Ammon's horn (tissue), 1 donor: ENCODE results near the gene TRAIP.

Source experiments
- DNase-seq: peaks from one replicate; pipeline ENCODE4 v3.0.0-alpha.2; 2016; ENCODE audit warnings: low spot score

The TRAIP gene

GRCh38 chr3:49873623-49874022 lies 17.3 kb upstream of the TRAIP start:
- no peak for DNase-seq

DNA sequence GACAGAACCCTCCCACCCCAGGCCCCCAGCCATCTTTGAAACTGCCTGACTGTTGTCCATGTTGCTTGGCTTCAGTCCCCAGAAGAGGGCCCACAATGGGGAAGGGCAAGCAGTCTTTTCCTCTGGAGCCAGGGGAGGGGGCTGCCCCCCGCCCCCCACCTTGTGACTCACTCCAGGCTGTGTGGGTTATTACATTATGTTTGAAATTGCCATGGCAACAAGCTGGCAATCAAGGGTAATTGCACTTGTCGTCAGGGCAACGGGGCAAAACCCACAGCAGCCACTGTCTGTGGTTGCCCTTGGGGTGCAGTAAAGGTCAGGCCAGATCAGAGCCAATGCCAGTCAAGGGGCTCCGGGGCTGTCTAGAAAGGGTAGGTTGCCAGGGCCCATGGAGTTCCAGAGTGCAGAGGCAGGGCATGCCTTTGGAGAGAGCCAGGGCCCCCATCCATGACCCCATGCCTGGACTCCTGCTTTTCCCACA lies 16.5 kb upstream of the TRAIP start:
- no peak for DNase-seq

DNA sequence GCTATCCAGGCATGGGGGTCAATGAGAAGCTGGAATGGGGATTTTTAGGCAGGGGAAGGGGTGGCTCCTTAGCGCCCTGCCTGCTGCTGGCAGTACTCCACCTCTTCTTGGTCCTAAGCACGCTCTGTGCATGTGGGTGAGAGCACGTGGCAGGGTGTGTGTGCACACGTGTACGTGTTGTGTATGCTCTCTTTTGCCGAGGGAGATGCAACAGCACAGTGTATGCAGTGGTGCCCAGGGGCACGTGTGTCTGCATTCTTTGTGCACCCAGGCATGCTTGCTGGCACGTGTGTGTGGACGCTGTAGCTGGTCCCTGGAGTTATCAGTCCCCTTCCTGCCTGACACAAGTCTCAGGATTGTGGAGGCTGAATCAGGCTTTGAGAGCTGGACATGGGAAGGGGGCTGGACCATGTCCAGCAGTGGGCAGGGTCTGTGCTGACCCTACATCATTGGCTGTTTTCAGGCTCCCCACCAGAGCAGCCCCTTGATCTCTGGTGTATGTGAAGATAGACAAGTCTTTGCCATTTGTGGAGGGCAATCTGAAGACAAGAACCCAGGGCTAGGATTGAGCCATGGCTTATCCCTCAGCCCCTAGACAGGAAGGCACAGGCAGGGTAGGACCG lies 15.3 kb upstream of the TRAIP start:
- peak; percentile 24 for DNase-seq

GRCh38 chr3:49869525-49870126 lies 13.3 kb upstream of the TRAIP start, which contains the start of gene CAMKV:
TSS of gene CAMKV (minus strand) at chr3:49869906. CDS start at chr3:49862388, 7,518 bp downstream.
- peak; percentile 25 for DNase-seq

DNA sequence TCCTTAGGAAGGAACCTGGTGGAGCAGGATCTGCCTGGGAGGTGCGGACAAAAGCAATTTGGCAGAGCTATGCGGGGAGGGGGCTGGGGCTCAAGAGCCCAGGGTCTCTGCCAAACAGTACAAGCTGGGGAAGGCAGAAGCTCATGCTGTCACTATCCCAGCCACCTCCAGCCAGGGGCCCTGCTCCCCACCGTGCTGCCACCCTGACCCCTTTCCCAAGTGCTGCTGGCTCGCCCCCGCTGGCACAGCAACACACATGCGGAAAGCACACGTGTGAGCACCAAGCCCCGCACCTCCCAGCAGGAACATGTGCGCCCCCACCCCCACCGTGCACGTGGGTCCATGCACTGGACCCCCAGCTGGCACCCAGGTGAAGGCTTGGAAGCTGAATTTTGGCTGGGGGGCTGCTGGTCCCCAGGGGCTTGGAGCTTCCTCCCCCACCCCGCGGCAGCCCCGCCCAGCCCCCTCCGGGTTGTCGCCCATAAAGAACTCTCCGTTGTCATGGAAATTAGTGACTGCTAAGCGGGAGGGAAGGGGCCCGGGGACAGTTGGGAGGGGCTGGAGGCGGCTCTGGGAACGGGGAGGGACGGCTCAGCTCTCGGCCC lies 12.6 kb upstream of the TRAIP start:
- peak; percentile 27 for DNase-seq

DNA sequence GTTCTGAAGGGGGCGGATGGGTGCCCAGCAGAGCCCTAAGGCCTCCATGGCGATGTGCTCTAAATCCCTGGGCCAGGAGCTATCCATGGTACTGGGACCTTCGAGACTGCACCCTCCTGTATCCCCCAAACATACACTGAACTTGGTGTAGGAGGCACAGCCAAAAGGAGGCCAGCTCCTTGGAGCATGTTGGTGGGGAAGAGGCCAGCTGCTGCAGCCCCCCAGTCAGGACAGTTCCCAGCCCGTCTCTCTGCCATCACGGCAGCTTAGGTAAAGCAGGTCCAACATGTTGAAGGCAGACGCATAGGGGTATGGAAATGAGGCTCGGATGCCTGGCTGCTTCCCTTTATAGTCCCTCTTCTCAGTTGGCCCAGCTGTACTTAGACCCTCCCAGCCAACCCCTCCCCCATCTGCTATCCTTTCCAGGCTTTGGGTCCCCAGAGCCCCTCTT lies 11.5 kb upstream of the TRAIP start:
- no peak for DNase-seq

DNA sequence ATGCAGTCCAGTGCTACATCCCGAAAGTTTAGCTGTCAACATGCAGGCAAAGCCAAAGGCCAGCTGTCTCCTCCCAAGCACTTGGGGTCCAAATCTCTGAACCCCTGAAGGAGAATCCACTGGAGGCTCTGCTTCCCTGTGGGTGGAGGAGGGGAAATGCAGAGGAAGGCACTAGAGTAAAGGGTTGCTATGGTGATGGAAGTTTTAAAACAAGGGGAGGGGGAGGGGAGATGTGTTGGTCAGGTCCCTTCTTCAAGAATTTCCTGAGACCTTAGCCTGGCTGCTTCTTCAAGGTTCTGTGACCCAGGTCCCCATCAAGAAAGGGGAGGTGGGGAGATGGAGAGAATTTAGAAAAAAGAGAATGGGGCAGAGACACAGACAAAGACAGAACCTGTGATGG lies 11.0 kb upstream of the TRAIP start:
- DNase-seq = no peak

- no peak for DNase-seq
Observed at GRCh38 chr3:49865198-49865784, 8.9 kb upstream of the TRAIP start.

DNA sequence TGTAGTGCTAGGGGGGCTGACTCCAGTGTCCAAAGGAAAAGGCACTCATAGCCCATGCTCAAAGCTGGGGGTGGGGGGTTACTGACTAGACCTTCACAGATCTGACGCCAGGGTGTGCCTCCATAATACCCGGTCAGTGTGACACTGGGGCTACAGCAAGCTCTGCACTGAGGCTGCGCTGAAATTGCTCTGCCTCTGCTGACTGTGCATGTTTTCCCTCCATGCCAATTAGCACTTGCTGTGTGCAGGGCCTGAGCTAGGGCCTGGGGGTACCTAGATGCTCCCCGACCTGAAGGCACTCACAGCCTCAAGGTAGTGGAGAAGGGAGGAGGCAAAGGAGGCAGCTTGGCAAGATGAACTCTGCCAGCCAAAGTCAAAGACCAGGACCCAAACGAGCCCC lies 8.1 kb upstream of the TRAIP start:
- no peak for DNase-seq

DNA sequence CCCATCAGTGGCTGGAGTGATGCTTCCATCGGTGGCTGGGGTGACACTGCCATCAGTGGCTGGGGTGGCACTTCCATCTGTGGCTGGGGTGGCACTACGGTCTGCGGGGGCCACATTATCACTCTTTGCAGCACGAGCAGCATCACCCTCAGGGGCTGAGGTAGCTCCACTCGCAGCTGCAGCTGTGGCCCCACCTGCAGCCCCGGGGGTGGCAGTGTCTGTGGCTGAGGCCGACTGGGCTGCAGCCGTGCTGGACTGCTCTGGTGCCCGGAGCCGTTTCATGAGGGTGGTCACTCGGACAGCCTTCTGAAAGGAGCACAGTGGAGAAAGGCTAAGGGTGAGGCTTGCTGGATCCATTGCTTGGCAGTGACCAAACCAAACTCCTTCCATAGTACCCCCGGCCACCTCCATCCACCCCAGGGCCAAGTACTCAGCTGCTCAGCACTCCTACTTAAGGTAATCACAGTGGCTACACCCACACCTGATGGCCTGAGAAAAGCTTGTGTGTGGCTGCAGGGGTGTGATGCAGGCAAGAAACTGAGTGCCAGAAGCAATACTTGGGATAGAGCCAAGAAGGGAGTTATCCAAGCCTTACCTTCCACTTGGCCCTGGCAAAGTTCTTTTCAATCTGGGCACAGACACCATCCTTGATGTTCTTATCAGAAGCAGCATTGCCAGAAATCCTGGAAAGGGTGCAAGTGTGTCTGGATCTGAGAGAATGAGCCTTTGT lies 3.4 kb upstream of the TRAIP start:
- no peak for DNase-seq

DNA sequence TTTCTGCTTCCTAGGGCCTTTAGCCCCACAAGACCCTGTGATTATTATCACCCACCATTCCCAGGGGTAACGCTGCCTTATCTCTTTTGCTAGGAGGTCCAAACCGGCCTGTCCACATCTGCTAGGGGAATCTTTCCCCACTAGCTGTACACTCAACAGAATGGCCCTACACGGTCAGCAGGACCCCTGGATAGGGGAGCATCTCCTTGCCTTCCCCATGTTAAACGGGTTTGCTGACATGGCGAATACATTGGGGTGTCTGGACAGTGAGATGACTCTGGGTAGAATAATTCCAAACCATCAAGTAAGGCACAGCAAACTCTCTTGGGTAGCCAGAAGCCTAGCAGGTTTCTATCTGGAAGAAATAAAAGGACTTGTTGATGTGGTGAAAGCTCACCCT lies 702 bp downstream of the TRAIP start:
- no peak for DNase-seq

DNA sequence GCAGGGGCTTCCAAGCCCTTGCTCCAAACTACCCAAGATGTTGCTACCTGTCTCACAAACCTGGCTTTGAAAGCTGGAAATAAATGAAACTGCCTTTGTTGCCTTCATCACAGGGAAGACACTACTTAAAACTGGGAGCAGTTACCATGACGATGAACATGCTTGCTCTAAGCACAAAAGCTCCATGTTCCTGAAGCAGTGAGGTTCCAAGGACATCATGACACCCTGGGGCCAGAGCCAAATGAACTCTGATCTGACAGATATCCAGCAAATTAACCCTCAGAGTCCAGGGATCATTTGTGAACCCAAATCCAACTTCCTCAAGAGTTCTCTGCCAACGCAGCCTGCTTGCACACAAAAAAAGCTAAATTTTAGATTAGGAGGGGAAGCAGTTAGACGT lies 10.7 kb downstream of the TRAIP start:
- DNase-seq = no peak

DNA sequence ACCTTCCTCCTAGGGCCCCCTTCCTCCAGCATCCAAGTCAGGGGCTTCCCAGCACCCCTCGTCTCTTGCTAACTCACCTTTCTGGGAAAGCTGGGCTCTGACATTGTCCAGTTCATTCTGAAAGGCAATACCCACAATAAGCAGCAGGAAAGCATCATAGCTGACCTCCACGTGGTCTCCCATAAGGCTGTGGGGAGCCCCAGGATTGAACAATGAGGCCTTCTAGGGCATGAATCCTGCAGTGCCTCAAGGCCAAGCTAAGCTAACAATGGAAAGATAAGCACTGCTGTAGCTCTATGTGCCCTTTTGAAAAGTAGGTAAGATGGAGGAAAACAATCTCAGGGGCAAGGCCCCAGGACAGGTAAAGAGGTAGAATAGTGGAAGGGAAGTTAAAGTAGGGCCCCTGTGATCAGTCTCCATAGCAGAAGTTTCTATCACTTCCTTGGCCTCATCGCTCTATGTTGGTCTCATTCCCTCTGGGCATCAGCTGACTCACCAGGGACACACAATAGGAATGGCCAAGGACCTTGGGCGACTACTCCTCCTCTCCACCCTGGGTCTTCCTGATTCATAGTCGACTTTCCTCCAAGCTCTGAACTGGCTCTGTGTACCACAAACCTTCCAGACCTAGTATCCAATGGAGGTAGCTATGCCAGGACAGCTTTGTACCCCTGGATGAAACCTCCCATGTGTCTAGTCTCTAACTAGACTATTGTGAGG lies 11.7 kb downstream of the TRAIP start:
- DNase-seq = no peak

GRCh38 chr3:49842843-49843517 lies 13.4 kb downstream of the TRAIP start:
- no peak for DNase-seq

DNA sequence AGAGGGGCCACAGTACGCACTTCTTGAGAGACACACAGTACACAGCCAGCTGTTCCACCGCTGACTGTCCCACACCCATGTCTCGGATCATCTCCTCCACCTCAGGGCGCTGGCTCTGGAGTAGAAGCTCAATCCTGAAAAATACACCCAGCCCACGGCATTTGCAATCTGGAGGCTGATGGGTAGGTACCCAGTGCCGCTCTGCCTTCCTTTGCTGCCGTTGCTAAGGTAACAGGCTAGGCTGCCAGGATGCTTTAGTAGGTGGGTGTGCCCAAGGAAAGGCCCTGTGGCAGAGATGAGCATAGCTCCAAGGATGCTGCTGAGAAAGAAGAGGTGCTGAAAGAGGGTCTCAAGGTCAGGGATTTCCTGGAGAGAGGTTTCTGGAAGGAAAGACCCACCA lies 14.6 kb downstream of the TRAIP start:
- DNase-seq = peak; percentile 81

- no peak for DNase-seq
Observed at GRCh38 chr3:49841126-49841696, 15.2 kb downstream of the TRAIP start.

- no peak for DNase-seq
Observed at GRCh38 chr3:49840388-49840787, 16.0 kb downstream of the TRAIP start.

DNA sequence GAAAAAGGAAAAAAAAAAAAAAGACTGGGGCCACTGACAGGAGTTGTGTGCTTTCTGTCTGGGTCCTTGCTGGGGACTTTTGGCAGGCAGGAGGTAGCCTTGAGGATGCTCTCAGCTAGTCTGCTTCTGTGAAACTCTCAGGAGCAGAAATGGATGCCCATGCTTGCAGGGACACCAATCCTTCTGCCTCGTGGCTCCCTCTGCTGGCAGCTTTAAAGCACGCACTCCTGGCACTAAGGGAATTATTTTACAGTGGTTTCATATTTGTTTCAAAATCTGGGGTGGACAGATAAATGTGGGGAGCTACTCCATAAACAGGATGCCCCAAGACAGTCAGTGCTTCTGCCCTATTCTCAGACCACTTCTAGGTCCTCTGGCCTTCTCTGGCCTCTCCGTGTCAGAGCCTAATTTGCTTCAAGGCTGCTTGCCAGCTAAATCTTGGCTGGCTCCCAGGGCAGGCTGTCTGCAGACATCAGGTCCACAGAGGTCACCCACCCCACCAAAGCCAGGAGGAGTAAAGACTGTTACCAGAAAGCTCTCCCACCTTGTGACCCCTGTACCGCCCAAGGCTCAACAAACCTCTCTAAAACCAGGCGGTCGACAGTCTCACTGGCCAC lies 17.1 kb downstream of the TRAIP start:
- DNase-seq = peak; percentile 93

DNA sequence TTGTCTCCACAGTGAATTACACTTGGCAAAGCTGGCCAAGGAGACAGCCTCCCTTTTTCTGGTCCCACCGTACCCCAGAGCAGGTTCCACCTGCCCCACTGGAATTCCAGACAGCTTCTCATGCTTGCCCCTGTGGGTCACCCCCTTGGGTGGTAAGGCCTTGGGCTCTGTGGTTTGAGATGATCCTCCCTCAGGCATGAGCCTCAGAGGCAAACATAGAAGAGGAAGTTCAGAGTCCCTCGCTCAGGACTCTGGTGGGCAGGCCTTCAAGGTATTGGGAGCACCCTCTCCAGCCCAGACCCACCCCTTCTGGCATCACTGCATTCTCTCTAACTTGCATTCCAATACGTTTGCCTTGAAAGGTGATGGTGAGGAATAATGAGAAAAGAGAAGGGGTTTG lies 25.0 kb downstream of the TRAIP start:
- DNase-seq = no peak

- DNase-seq = no peak
Observed at GRCh38 chr3:49826016-49826415, 30.3 kb downstream of the TRAIP start.
